ENCODE data around the gene C17orf67.

- TF ChIP-seq CTCF (IDR thresholded peaks at IDR 0.05) (no peak), POLR2A (IDR thresholded peaks at IDR 0.05) (no peak)
Measured at GRCh38 chr17:56785405-56785804, 48.3 kb downstream of the C17orf67 start.
